Measurements from ENCODE around the gene SECISBP2. TPM values are rescaled to one million over a fixed set of nuclear protein-coding genes. Genes with fewer than 3 reads are reported as not detected.

Gene SECISBP2
- total RNA-seq, 1 experiment from 2014 or later: 15.7 TPM

DNA sequence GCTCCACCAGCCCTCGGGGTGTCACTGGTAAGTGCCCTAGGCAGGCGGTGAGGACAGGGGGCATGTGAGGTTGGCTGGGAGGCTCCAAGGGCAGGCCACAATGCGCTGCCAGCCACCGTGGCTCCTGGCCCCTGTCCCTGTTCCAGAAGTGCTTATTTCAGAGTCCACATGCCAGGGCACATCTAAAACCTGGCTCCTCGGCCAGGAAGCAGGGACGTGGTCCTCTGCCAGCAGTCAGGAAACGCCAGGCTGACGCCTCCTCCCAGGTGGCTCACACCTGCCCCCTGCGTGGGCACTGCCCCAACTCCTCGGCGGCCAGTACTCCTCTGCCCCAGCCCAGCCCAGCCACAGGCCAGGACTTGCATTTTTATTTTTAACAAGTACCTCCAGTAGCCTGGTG lies 68.5 kb downstream of the SECISBP2 start:
- BruUV-seq (replicated peaks): no TSS peak
- no peak overlapping the region for H3K4me2 ChIP-seq (ENCODE audit: low read length)
- no peak for ATAC-seq
- no peaks in the 10 kb centered on the region for H3K79me2 ChIP-seq (ENCODE audit: low read length)
- no peaks in the 10 kb centered on the region for H3F3A ChIP-seq (ENCODE audit: low read length, unreplicated experiment)
- POLR2A ChIA-PET (ENCODE audit: unreplicated experiment): no interaction called here
- no peak overlapping the region for H3K9ac ChIP-seq (ENCODE audit: low read length)
- H3K9me2 ChIP-seq (replicated peaks; ENCODE audit: low read length): no peaks in the 10 kb centered on the region
- no peak for DNase-seq
- no peaks in the 10 kb centered on the region for H3K36me3 ChIP-seq (ENCODE audit: low read depth, low read length)
- no peak overlapping the region for H3K4me3 ChIP-seq (ENCODE audit: low read length)
- no peaks in the 10 kb centered on the region for H3K27me3 ChIP-seq (ENCODE audit: low read length)
- H3K27ac ChIP-seq (ENCODE audit: low read length): no peak overlapping the region
- H4K20me1 ChIP-seq (ENCODE audit: low read length): no peaks in the 10 kb centered on the region
- TF ChIP-seq EZH2phosphoT487 (IDR thresholded peaks at IDR 0.05; ENCODE audit: borderline replicate concordance, low read length) (no peak), EZH2 (IDR thresholded peaks at IDR 0.05; ENCODE audit: low read length, unreplicated experiment) (no peak)
- TF ChIP-seq, protein P1, sequence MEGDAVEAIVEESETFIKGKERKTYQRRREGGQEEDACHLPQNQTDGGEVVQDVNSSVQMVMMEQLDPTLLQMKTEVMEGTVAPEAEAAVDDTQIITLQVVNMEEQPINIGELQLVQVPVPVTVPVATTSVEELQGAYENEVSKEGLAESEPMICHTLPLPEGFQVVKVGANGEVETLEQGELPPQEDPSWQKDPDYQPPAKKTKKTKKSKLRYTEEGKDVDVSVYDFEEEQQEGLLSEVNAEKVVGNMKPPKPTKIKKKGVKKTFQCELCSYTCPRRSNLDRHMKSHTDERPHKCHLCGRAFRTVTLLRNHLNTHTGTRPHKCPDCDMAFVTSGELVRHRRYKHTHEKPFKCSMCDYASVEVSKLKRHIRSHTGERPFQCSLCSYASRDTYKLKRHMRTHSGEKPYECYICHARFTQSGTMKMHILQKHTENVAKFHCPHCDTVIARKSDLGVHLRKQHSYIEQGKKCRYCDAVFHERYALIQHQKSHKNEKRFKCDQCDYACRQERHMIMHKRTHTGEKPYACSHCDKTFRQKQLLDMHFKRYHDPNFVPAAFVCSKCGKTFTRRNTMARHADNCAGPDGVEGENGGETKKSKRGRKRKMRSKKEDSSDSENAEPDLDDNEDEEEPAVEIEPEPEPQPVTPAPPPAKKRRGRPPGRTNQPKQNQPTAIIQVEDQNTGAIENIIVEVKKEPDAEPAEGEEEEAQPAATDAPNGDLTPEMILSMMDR (conservative IDR thresholded peaks at IDR 0.05; ENCODE audit: low read depth, low read length): no peak
- CTCF ChIA-PET: no interaction called here
- no peaks in the 10 kb centered on the region for H3K9me3 ChIP-seq (ENCODE audit: low read length)
- intact Hi-C loops (cut with micrococcal nuclease): no loop called here
- no peak overlapping the region for H2AFZ ChIP-seq (ENCODE audit: low read length)
- no peaks in the 10 kb centered on the region for H3K4me1 ChIP-seq (ENCODE audit: insufficient read depth, low read length)

DNA sequence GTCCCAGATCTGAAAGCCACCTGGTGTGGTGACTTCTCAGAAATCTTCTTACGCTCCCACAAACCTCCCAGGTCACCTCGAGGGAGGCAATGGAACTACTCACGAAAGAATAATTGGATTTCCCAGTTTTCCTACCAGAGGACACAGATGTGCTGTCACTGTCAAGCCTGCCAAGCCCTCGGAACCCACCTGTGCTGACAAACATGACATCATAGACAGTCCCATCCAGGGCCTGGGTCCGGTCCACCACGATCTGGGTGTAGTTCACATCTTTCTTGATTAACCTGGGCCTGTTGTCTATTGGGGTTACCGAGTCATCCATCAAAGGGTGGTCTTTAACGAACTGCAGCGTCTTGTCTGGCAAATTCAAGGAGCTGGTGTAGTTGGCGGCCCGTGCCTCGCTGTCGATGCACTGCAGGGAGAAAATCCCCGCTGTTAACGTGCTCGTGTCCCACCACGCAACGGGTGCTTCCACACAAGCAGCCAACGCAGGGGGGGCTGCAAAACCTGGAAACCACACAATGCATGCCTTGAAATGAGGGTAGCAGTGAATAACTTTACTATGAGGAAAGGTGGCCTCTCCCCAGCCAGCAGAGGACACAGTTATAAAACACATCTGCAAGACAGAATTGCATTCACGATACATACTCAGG lies 69.0 kb downstream of the SECISBP2 start:
- ATAC-seq (no peak), DNase-seq (no peak)
- intact Hi-C loops (cut with micrococcal nuclease): no loop called here
- Histone ChIP-seq H3K9ac (ENCODE audit: low read length) (no peak overlapping the region), H3K27me3 (ENCODE audit: low read length) (no peaks in the 10 kb centered on the region), H3K4me1 (ENCODE audit: insufficient read depth, low read length) (no peaks in the 10 kb centered on the region), H2AFZ (ENCODE audit: low read length) (no peak overlapping the region), H4K20me1 (ENCODE audit: low read length) (no peaks in the 10 kb centered on the region), H3K4me3 (ENCODE audit: low read length) (no peak overlapping the region), H3K9me2 (replicated peaks; ENCODE audit: low read length) (no peaks in the 10 kb centered on the region), H3K27ac (ENCODE audit: low read length) (no peak overlapping the region), H3K4me2 (ENCODE audit: low read length) (no peak overlapping the region), H3K79me2 (ENCODE audit: low read length) (no peaks in the 10 kb centered on the region), H3F3A (ENCODE audit: low read length, unreplicated experiment) (no peaks in the 10 kb centered on the region), H3K9me3 (ENCODE audit: low read length) (no peaks in the 10 kb centered on the region), H3K36me3 (ENCODE audit: low read depth, low read length) (no peaks in the 10 kb centered on the region)
- no TSS peak for BruUV-seq (replicated peaks)
- no peak for TF ChIP-seq EZH2phosphoT487 (IDR thresholded peaks at IDR 0.05; ENCODE audit: borderline replicate concordance, low read length)
- TF ChIP-seq, protein P1 (conservative IDR thresholded peaks at IDR 0.05; ENCODE audit: low read depth, low read length): no peak
- TF ChIP-seq EZH2 (IDR thresholded peaks at IDR 0.05; ENCODE audit: low read length, unreplicated experiment): no peak
- ChIA-PET CTCF (no interaction called here), POLR2A (ENCODE audit: unreplicated experiment) (no interaction called here)

DNA sequence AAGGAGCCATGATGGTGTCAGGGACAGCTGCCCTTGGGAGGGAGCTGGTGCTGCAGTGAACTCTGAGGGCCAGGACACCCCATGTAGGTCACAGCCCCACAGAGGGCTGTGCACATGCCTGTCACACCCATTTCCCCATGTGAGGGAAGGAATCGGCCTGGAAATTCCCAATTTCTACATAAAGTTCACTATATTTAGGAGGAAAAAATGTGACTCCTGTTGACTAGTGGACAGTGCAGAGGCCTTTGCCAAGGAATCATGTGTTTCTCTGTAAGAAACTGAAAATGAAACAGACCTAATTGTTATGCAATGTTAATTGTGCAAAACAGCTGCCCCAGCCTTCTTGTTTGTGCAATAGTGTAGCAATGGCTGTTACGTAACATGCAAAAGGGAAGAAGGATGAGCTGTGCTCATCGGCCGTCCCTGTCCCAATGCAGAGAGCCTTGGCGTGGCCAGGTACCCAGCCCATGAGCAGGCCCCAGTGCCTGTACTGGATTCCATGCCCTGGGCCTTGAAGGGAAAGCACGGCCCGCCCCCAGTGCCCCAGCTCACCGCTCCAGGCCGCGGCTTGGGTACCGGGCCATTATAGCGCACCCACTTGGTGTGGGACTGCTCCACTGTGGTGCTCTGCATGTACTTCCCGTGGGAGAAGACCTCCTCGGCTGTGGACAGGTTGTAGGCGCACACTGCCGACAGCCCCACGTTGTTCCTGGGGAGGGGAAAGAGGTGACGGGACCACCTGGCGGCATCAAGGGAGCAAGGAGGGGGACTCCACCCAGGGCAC lies 70.0 kb downstream of the SECISBP2 start:
- ATAC-seq (no peak), DNase-seq (no peak)
- intact Hi-C loops (cut with micrococcal nuclease): no loop called here
- H3K9me2 ChIP-seq (replicated peaks; ENCODE audit: low read length): no peaks in the 10 kb centered on the region
- TF ChIP-seq EZH2 (IDR thresholded peaks at IDR 0.05; ENCODE audit: low read length, unreplicated experiment) (no peak), EZH2phosphoT487 (IDR thresholded peaks at IDR 0.05; ENCODE audit: borderline replicate concordance, low read length) (no peak)
- TF ChIP-seq, protein P1 (conservative IDR thresholded peaks at IDR 0.05; ENCODE audit: low read depth, low read length): no peak
- ChIA-PET CTCF (no interaction called here), POLR2A (ENCODE audit: unreplicated experiment) (no interaction called here)
- H3K9me3 ChIP-seq (ENCODE audit: low read length): no peaks in the 10 kb centered on the region
- H3K27me3 ChIP-seq (ENCODE audit: low read length): no peaks in the 10 kb centered on the region
- no peaks in the 10 kb centered on the region for H3K79me2 ChIP-seq (ENCODE audit: low read length)
- no TSS peak for BruUV-seq (replicated peaks)
- no peaks in the 10 kb centered on the region for H3K4me1 ChIP-seq (ENCODE audit: insufficient read depth, low read length)
- H3K27ac ChIP-seq (ENCODE audit: low read length): no peak overlapping the region
- no peaks in the 10 kb centered on the region for H4K20me1 ChIP-seq (ENCODE audit: low read length)
- no peak overlapping the region for H3K4me2 ChIP-seq (ENCODE audit: low read length)
- H3K9ac ChIP-seq (ENCODE audit: low read length): no peak overlapping the region
- no peaks in the 10 kb centered on the region for H3K36me3 ChIP-seq (ENCODE audit: low read depth, low read length)
- H2AFZ ChIP-seq (ENCODE audit: low read length): no peak overlapping the region
- no peak overlapping the region for H3K4me3 ChIP-seq (ENCODE audit: low read length)
- no peaks in the 10 kb centered on the region for H3F3A ChIP-seq (ENCODE audit: low read length, unreplicated experiment)

Data from PC-3 (cell line).